Hematopoietic multipotent progenitor cell treated with erythropoietin and hydrocortisone succinate and interleukin-3 and kit ligand, for 8 days (in vitro differentiated cells): Measurements from ENCODE around the gene SCN2A.

ENCODE experiments used
- DNase-seq: peaks from one replicate; pipeline ENCODE4 v3.0.0-alpha.2; 2015

Gene SCN2A

DNA sequence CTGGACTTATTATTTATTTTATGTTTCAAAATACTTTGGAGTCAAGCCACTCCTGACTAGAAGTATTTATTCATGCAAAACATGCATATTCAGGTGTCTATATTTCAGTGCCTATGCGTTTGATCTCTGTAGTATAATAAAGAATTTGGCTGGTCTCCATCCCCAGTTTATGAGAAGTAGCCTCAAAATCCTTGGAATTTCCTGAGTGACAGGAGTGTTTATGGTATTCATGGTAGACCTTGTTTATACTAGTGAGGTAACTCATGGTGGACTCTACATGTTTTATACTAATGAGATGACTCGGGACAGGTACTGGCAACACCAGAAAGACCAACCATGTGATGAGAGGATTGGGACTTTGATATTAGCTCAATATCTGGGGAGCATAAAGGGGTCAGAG lies 186.3 kb downstream of the SCN2A start:
- no peak for DNase-seq

DNA sequence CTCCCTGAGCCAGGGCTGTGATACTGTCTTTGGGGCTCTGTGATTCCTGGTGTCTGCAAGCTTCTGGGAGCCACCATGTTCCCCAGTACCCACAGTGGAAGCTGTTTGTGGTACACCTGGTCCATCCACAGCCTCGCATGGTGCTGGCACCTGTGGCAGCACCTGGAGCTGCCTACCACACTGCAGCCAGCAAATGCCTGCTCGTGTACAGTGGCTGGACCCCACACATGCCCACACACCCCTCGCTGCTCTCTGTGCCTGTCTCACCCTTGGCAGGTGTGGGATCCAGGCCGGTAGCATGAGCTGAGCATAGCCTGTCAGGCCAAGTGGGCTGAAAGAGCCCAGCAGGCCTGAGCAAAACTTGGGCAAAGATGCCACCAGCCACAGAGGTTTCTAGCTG lies 188.5 kb downstream of the SCN2A start:
- DNase-seq = no peak

DNA sequence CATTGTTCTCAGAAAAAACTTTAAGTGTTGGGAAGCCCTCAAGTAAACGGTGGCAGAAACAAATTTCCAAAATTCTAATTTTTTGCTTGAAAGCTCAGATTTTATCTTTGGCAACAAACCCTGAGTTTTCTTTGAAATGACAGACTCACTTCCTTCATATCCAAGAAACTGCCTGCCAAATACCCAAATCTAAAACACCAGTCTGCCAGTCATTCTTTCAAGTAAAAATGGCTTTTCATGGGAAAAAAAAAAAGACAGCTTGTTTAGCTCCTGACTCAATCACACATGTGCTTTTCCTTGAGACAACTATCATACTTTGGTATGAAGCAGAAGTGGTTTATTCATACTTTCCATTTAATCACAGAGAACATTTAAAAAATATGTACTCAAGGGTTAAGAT lies 189.7 kb downstream of the SCN2A start:
- no peak for DNase-seq

DNA sequence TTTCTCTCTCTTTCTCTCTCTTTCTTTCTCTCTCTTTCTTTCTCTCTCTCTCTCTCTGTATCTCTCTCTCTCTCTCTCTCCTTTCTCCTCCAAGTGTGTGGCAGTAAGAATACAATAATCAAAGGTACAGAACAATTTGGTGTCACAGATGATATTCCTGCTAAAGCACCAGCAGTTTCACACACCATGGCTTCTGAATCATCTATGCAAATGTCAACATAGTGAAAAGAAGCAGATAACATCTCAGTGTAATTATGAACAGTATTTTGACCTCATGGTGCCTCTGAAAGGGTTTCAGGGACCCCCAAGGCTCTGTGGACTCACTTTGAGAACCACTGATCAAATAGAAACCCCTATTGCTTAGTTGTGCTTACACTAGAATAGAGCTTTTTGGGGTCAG lies 191.8 kb downstream of the SCN2A start:
- no peak for DNase-seq

DNA sequence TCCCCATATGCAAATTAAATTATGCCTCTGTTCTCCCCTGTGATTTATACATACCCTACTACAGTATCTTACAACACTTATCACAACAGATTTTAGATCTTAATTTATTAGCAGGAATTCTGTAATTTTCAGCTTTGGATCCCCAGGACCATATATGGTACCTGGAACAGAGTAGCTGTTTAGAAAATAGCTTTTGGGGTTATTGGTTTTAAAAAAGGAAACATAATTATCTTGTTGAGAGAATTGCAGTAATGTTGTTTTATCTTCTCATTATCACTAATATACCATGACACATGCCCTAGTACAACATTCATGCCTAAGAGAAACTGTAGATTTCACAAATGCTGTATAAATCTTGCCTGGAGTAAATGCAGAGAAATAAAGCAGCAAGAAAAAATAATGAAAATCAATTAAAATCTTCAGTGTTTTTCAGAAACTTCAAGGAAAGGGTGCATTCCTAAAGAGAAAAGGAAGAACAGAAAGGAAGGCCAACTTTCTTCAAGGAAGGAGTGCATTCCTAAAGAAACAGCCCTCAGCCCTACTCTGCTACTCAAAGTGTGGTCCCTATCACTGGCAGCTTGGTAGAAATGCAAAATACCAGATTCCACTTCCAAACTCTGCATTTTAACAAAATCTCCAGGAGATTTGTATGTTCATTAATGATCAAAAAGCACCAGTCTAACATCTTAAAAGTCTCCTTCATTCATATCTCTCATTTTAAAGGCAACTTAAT lies 193.2 kb downstream of the SCN2A start:
- DNase-seq = no peak

DNA sequence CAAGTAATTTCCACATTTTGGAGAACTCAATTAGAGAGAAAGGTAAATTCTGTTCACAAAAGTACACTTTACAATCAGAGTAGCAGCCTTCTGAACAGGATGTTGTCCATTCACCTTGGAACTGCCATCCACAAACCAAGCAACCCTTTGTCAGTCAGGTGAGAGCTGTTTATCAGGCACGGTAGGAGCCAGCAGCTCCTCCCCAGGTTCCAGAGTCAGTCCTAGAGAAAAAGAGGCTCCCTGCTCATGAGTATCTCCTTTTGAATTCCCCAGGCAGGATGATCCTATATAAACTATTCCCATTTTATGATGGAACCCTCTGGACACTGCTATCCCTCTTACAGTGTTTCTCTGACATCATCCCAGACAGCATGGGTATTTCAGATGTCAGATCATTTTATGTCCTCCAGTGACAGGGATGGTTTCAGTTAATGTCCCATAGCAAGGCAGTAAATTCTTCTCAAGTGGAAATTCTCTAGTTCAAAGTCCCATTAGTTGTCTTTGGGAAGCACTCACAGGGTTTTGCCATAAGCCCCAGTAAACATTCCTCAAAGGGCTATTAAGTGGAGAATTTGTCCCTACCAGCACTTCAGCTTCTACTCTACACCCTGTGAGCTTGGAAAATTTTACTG lies 195.8 kb downstream of the SCN2A start:
- no peak for DNase-seq

DNA sequence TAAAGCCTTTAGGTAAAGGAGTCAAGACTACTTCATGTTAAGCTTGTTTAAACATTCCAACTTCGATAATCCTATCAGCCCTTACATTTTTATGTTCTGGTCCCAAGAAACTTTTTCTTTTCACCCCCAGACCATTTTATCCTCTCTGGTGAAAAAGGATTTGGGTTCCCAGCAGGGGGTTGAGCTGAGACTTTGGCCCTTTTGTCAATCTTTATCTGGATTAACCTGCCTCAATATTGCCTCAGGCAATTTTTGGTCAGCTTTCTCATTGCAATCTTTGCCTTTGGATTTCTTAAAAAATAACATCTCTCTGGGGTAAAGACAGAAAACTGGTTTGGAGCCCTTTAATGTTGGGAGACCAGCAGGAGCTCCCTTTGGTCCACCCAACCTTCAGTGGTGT lies 196.4 kb downstream of the SCN2A start:
- no peak for DNase-seq

DNA sequence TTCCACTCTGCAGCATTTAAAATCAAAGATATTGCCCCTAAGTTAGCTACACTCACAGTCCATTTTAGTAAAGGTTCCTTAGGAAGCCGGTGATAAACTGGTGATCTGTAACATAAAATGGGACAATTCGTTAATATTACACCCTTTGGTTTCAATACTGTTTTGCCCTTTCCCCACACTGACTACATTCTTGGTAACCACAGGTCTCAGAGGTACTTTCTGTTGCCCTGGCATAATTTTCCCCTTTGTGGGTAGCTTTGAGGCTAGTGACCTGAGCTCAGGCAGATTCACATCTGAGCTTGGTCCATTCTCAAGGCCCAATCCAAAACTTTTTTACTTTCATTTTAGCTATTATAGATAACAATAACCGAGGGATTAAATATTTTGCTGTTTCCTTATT lies 197.3 kb downstream of the SCN2A start:
- no peak for DNase-seq

DNA sequence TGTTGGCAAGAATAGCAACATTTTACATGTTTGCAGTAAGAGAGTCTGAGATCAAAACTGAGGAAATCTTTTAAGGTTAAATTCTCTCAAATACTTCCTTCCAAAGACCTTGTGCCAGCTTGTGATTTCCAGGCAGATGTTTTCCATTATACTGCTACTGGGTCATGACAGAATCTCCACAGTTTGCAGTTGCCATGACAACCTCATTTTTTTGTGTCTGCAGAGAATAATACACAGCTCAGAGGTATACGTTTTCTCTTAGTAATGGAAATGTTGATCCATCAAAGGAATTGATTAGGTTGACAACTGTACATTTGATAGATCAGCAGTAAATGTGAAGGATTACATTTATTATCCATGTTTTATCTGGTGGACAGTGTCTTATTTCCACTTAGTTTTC lies 201.2 kb downstream of the SCN2A start:
- no peak for DNase-seq
